Fibroblast of villous mesenchyme (primary cell): ENCODE measurements around the gene LRRIQ1. TPM values are rescaled to one million over a fixed set of nuclear protein-coding genes. Genes with fewer than 3 reads are reported as not detected.
A peak's percentile ranks its signal among the peaks of the same experiment; 100 is the strongest.

Experiments used
- DNase-seq: peaks from one replicate; pipeline ENCODE4 v3.0.0-alpha.2; 2010; ENCODE audit warnings: low read depth
- H3K4me3 ChIP-seq: 2 replicates; pipeline ENCODE4 v1.5.1; 2011; ENCODE audit warnings: low read depth, mild to moderate bottlenecking, low read length
- CTCF ChIP-seq: IDR thresholded peaks from 2 replicates; pipeline ENCODE4 v1.5.1; 2012; ENCODE audit warnings: low read depth, mild to moderate bottlenecking, low read length; ENCODE audit not compliant: insufficient read depth
- total RNA-seq: library from RNA; depleted of rRNA; stranded (reverse); fragments of >200 nt; gene quantifications from 2 replicates; pipeline ENCODE4 v1.2.3, GENCODE V29; 2012

LRRIQ1 gene
- total RNA-seq, 1 donor = under 0.01 TPM

DNA sequence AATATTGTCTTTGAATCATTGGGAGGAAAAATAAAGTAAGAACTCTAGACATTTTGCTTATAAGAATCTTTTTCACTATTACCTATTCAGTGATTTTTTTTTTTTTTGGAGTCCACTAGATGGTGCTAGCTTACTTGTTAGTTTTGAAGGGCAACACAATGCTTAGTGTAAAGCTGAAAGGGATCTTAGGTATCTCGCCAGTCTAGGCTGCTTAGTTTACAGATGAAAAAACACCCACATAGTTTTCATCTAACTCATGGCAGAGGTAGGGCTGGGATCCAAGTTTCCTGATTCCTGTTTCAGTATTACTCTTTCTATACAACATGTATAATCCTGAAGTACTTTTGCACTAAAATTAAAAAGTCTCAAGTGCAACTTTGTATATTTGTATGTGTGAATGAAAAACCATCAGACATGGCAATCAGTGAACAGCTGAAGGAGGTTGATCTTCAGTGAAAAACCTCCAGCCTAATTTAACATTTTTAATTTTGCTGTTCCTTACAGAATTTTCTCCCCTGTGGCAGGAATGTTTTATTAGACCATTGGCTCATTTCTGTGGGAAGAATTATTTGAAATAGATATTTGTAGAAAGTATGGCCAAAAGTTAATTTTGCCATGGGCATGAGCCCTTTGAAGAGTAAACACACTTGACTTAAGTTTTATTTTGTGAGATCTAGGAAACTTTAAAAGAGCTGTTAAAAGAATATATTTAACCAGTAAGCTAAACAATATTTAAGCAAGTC, 40.7 kb downstream of the LRRIQ1 start:
- peak; percentile 49 for TF ChIP-seq CTCF
- peak; percentile 70 for DNase-seq

GRCh38 chr12:85085066-85085465, 48.9 kb downstream of the LRRIQ1 start:
- no peak for DNase-seq
- H3K4me3 ChIP-seq = no peak overlapping the region
- no peak for TF ChIP-seq CTCF

More for the DNA sequence above, 40.7 kb downstream of the LRRIQ1 start:
- no peak overlapping the region for H3K4me3 ChIP-seq

- no peak for DNase-seq
- no peak overlapping the region for H3K4me3 ChIP-seq
- no peak for TF ChIP-seq CTCF
Observed at GRCh38 chr12:85089792-85090191, 53.6 kb downstream of the LRRIQ1 start.

- no peak for TF ChIP-seq CTCF
- no peak for DNase-seq
- no peak overlapping the region for H3K4me3 ChIP-seq
Observed at GRCh38 chr12:85092814-85093370, 56.7 kb downstream of the LRRIQ1 start.

DNA sequence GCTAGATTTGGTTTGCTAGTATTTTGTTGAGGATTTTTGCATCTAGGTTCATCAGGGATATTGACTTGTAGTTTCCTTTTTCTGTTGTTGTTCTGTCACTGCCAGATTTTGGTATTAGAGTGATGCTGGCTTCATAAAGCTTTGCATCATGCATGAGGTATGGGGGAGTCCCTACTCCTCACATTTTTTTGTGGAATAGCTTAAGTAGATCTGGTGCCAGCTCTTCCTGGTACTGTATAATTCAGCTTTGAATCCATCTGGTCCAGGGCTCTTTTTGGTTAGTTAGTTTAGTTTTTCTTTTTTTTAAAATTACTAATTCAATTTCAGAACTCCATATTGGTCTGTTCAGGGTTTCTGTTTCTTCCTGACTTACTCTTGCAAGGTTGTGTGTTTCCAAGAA, 59.4 kb downstream of the LRRIQ1 start:
- H3K4me3 ChIP-seq = no peak overlapping the region
- DNase-seq = no peak

DNA sequence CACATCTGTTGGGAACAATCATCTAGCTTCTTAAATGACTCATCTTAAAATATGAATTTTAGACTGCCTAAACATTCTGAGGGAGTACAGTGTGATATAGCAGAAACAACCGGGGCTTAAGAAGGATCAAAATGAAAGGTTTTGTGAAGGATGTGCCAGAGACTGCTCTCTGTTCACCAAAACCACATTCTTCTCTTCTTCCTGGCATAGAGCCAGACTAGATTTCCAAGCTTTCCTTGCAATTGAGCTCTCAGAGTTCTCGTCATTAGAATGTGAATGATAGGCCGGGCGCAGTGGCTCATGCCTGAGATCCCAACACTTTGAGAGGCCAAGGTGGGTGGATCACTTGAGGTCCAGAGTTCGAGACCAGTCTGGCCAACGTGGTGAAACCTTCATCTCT, 94.5 kb downstream of the LRRIQ1 start:
- no peak overlapping the region for H3K4me3 ChIP-seq
- TF ChIP-seq CTCF = no peak
- no peak for DNase-seq

More for the DNA sequence above, 59.4 kb downstream of the LRRIQ1 start:
- no peak for TF ChIP-seq CTCF
